Loucy (cell line): ENCODE data around the gene SLC30A7.
A peak's percentile ranks its signal among the peaks of the same experiment; 100 is the strongest.

Source experiments
- H2AFZ ChIP-seq: fragments of 200-600 bp; sonication (generic); 2 replicates; pipeline ENCODE4 v1.6.0; 2016; ENCODE audit warnings: antibody characterized with exemption, mild to moderate bottlenecking, low read length, moderate library complexity
- H3F3A ChIP-seq: fragments of 200-600 bp; 2 replicates; pipeline ENCODE4 v1.6.0; 2016; ENCODE audit warnings: antibody characterized with exemption, low read depth, mild to moderate bottlenecking
- H3K27me3 ChIP-seq: fragments of 200-600 bp; sonication (generic); 2 replicates; pipeline ENCODE4 v1.6.1; 2014; ENCODE audit warnings: low read length, mild to moderate bottlenecking; ENCODE audit not compliant: insufficient read depth, poor library complexity, severe bottlenecking
- H3K36me3 ChIP-seq: fragments of 200-600 bp; sonication (generic); 2 replicates; pipeline ENCODE4 v1.6.1; 2016; ENCODE audit warnings: low read length; ENCODE audit not compliant: insufficient read depth
- H3K4me1 ChIP-seq: fragments of 200-600 bp; sonication (generic); 2 replicates; pipeline ENCODE4 v1.5.1; 2014; ENCODE audit warnings: low read length, mild to moderate bottlenecking; ENCODE audit not compliant: insufficient read depth, poor library complexity, severe bottlenecking
- H3K4me2 ChIP-seq: fragments of 200-600 bp; sonication (generic); 2 replicates; pipeline ENCODE4 v1.6.0; 2014; ENCODE audit warnings: antibody characterized with exemption, low read length, low read depth, mild to moderate bottlenecking; ENCODE audit not compliant: poor library complexity, severe bottlenecking
- H3K4me3 ChIP-seq: fragments of 200-600 bp; sonication (generic); 2 replicates; pipeline ENCODE4 v1.5.1; 2014; ENCODE audit warnings: low read length, mild to moderate bottlenecking, mixed read lengths; ENCODE audit not compliant: poor library complexity, severe bottlenecking
- H3K79me2 ChIP-seq: fragments of 200-600 bp; sonication (generic); 2 replicates; pipeline ENCODE4 v1.6.1; 2014; ENCODE audit warnings: low read length; ENCODE audit not compliant: insufficient read depth
- H3K9ac ChIP-seq: fragments of 200-600 bp; sonication (generic); 2 replicates; pipeline ENCODE4 v1.6.0; 2014; ENCODE audit warnings: mild to moderate bottlenecking, low read depth, low read length, moderate library complexity; ENCODE audit not compliant: poor library complexity, severe bottlenecking
- H3K9me2 ChIP-seq: fragments of 200-600 bp; sonication (generic); replicated peaks from 2 replicates; pipeline ENCODE4 v1.6.1; 2016; ENCODE audit warnings: low read depth, low read length, mixed read lengths
- H3K9me3 ChIP-seq: fragments of 200-600 bp; sonication (generic); 2 replicates; pipeline ENCODE4 v1.6.1; 2014; ENCODE audit warnings: mild to moderate bottlenecking, antibody characterized with exemption, low read length, low read depth; ENCODE audit not compliant: insufficient read depth
- H4K20me1 ChIP-seq: fragments of 200-600 bp; sonication (generic); 2 replicates; pipeline ENCODE4 v1.6.0; 2014; ENCODE audit warnings: antibody characterized with exemption, low read length, mild to moderate bottlenecking; ENCODE audit not compliant: insufficient read depth, poor library complexity, severe bottlenecking
- CTCF ChIP-seq: fragments of 200-600 bp; sonication (generic); conservative IDR thresholded peaks from 2 replicates; pipeline ENCODE4 v1.5.1; 2014; ENCODE audit warnings: mild to moderate bottlenecking, antibody characterized with exemption, low read length
- EZH2phosphoT487 ChIP-seq: fragments of 200-600 bp; IDR thresholded peaks from 2 replicates; pipeline ENCODE4 v1.6.1; 2018; ENCODE audit warnings: antibody characterized with exemption, mild to moderate bottlenecking, moderate library complexity, borderline replicate concordance

Gene SLC30A7

DNA sequence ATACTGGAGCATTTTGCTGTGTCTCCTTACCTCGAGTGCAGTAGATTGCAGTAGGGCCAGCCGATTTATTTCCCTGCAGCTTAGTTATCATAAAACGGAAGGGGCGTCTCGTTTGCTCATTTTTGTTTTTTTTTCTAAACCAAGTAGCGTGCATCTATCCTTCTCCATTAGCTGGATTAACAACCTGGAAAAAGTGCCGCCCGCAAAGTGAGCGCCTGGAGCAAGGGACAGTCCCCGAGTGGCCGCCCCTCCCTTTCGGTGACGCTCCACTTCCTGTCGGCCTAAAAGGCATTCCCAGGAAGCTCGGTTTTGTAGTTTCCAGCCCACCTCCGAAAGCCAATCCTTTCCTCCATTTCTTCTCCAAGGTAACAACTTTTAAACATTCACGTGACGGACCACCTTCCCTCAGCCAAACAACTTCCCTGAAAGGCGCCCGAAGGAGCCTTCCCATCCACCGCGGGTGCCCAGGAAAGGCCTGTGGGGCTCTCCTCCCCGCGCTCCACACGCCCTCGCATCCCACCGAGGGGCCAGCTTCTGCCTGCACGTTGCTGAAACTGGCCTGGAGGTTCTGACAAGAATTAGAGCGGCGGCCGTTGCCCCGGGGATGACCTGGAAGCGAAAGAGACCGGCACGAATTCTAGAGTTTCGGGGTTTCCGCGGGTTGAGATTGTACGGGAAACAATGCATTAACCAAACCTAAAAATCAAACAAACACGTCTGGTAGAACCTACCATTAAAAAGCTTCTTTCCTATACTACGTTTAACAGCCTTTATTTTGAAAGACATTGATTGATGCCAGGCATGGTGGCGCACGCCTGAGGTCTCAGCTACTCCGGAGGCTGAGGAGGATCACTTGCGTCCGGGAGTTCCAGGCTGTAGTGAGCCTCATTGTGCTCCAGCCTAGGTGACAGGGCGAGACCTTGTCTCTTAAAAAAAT is 1.0 kb upstream of the SLC30A7 start, which contains the start of gene EXTL2:
Gene EXTL2, minus strand, starts transcription at position 240 of the 937 bp plus-strand sequence. CDS start 6,085 bp downstream, outside the sequence.
- peaks cover 59% of the 10 kb centered on the region for H3K79me2 ChIP-seq
- peak within 1 kb of the TSS; percentile 83 for H3K9ac ChIP-seq
- peak within 1 kb of the TSS; percentile 99 for H2AFZ ChIP-seq

DNA sequence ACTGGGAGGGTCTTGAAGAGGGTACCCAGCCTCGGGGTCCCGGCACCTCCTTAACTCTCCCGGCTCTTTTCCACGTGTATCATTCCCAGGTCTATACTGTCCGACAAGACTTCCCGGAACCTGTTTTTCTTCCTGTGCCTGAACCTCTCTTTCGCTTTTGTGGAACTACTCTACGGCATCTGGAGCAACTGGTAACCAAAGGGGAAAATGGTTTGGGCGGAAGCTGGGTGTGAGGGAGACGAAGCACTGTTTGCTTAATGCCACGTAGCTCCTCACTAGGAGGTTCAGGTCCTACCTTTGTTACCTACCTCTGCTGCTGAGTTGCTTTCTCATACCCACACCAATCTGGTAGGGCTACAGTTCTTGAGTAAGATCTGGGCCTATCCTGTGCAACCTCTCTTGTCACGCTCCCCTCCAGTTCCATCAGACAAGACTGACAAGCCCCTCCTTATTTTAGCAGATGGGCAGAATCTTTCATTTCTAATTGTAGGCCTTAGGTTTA is 642 bp downstream of the SLC30A7 start:
- H3K4me2 ChIP-seq, result peak overlapping the region; percentile 75
- peaks cover 50% of the 10 kb centered on the region for H3K4me1 ChIP-seq
- H3K27me3 ChIP-seq, result no peaks in the 10 kb centered on the region
- peaks cover 63% of the 10 kb centered on the region for H3K79me2 ChIP-seq
- H3K9ac ChIP-seq, result peak overlapping the region; percentile 83
- H3K4me3 ChIP-seq, result peak overlapping the region; percentile 83
- no peak for TF ChIP-seq CTCF
- TF ChIP-seq EZH2phosphoT487, result no peak
- H3K36me3 ChIP-seq, result no peaks in the 10 kb centered on the region
- peak overlapping the region; percentile 99 for H2AFZ ChIP-seq
- no peaks in the 10 kb centered on the region for H3K9me3 ChIP-seq
- 0 out of 2 replicates have a peak, but pooled peaks cover 7% of the 10 kb centered on the region for H3F3A ChIP-seq
- no peaks in the 10 kb centered on the region for H3K9me2 ChIP-seq
- H4K20me1 ChIP-seq, result peaks cover 23% of the 10 kb centered on the region

More for the DNA sequence above, 1.0 kb upstream of the SLC30A7 start, which contains the start of gene EXTL2:
- Histone ChIP-seq H4K20me1 (peaks cover 21% of the 10 kb centered on the region), H3K4me1 (peaks cover 49% of the 10 kb centered on the region), H3K9me2 (no peaks in the 10 kb centered on the region), H3K4me2 (peak within 1 kb of the TSS; percentile 75), H3K4me3 (peak within 1 kb of the TSS; percentile 83), H3K27me3 (no peaks in the 10 kb centered on the region), H3K9me3 (peaks cover 5% of the 10 kb centered on the region; the same call in 1 of the 2 replicates), H3F3A (0 out of 2 replicates have a peak, but pooled peaks cover 7% of the 10 kb centered on the region), H3K36me3 (no peaks in the 10 kb centered on the region)
- no peak for TF ChIP-seq EZH2phosphoT487
- TF ChIP-seq CTCF, result no peak

DNA sequence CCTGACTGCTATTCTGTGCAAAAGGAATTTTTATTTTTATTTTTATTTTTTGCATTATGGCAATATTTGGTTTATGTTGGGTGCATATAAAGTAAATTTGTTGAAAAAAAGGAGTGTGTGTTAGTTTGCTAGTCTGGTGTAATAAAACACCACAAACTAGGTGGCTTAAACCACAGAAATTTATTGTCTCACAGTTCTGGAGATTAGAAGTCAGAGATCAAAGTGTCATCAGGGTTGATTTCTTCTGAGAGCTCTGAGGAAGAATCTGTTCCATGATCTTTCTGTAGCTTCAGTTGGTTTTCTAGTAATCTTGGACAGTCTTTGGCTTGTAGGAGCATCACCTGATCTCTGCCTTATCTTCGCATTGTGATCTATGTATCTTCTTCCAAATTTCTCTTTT is 6.5 kb downstream of the SLC30A7 start:
- H3K36me3 ChIP-seq, result peaks cover 10% of the 10 kb centered on the region; the same call in 1 of the 2 replicates
- H3K4me2 ChIP-seq, result peak overlapping the region; percentile 41
- H3K4me3 ChIP-seq, result no peak overlapping the region
- no peaks in the 10 kb centered on the region for H3F3A ChIP-seq
- H3K9me2 ChIP-seq, result no peaks in the 10 kb centered on the region
- no peaks in the 10 kb centered on the region for H3K27me3 ChIP-seq
- peaks cover 3% of the 10 kb centered on the region; the same call in 1 of the 2 replicates for H3K9me3 ChIP-seq
- peaks cover 40% of the 10 kb centered on the region for H3K4me1 ChIP-seq
- H3K9ac ChIP-seq, result no peak overlapping the region
- peaks cover 34% of the 10 kb centered on the region for H4K20me1 ChIP-seq
- TF ChIP-seq CTCF (no peak), EZH2phosphoT487 (no peak)
- peaks cover 46% of the 10 kb centered on the region for H3K79me2 ChIP-seq
- no peak overlapping the region for H2AFZ ChIP-seq
